IPS-18a (cell line): Measurements from ENCODE around the gene INPP5A.

Source experiments
- H3K27ac ChIP-seq: one replicate; pipeline ENCODE4 v1.5.1; 2013; ENCODE audit warnings: low read length
- H3K27me3 ChIP-seq: one replicate; pipeline ENCODE4 v1.6.1; 2013; ENCODE audit warnings: mild to moderate bottlenecking, low read length; ENCODE audit not compliant: control insufficient read depth, insufficient read depth
- H3K36me3 ChIP-seq: one replicate; pipeline ENCODE4 v1.6.1; 2013; ENCODE audit warnings: low read depth, low read length; ENCODE audit not compliant: control insufficient read depth
- H3K4me1 ChIP-seq: one replicate; pipeline ENCODE4 v1.6.1; 2013; ENCODE audit warnings: low read depth, low read length; ENCODE audit not compliant: control insufficient read depth
- H3K4me3 ChIP-seq: one replicate; pipeline ENCODE4 v1.5.1; 2013; ENCODE audit warnings: low read length
- H3K9ac ChIP-seq: one replicate; pipeline ENCODE4 v1.6.1; 2013; ENCODE audit warnings: mild to moderate bottlenecking, low read length, moderate library complexity
- H3K9me3 ChIP-seq: one replicate; pipeline ENCODE4 v1.6.1; 2013; ENCODE audit warnings: low read depth, low read length; ENCODE audit not compliant: control insufficient read depth

INPP5A gene

DNA sequence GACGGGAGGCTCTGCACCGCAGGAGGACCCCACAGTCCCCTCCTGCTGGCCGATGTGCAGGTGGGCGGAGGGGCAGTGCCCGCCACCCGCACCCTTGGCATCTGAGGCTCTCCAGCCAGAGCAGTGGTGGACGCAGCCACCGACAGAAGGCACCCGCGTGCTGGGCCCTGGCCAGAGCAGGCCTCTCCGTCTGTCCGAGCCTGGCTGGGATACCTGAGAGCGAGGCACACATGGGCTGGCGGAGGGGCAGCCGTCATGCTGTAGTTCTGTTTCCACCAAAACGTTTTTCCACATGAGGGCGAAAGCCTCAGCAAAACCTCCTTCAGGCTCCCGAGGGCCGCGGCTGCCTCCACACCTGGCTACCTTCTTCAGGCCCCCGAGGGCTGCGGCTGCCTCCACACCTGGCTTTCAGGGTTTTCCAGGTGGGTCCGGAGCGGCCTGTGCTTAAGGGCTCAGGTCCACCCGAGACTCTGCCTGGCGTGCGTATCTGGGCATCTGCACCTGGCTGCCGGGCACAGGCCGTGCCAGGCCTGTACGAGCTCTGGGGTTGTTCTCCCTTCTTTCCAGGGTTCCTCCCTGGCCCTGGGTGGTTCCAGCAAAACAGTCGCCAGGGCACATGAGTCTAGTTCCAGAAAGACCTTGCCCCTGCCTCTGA, 115.5 kb downstream of the INPP5A start:
- Histone ChIP-seq H3K36me3 (no peaks in the 10 kb centered on the region), H3K4me1 (no peaks in the 10 kb centered on the region), H3K27me3 (no peaks in the 10 kb centered on the region), H3K4me3 (no peak overlapping the region), H3K9me3 (no peaks in the 10 kb centered on the region), H3K27ac (no peak overlapping the region), H3K9ac (no peak overlapping the region)

DNA sequence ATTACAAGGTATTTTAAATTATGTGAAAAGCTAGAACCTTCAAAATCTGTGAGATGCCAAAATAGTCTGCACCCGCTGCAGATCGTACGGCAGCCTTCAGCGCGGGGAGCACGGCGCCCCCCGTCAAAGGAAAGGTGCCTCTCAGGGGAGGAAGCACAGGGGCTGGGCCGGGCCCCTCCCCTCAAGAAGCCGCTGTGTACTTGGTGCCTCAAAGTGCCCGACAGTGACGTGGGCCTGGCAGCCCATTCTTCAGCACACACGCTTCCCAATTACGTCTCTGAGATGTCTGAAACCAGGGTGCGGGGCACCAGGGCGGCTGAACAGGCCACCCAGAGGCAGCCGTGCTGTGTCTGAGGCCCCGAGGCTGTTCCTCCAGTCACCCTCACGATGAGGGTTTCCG, 116.1 kb downstream of the INPP5A start:
- no peak overlapping the region for H3K4me3 ChIP-seq
- H3K4me1 ChIP-seq, result no peaks in the 10 kb centered on the region
- H3K27me3 ChIP-seq, result no peaks in the 10 kb centered on the region
- H3K27ac ChIP-seq, result no peak overlapping the region
- no peaks in the 10 kb centered on the region for H3K9me3 ChIP-seq
- H3K36me3 ChIP-seq, result no peaks in the 10 kb centered on the region
- no peak overlapping the region for H3K9ac ChIP-seq

- H3K27ac ChIP-seq, result no peak overlapping the region
- no peaks in the 10 kb centered on the region for H3K36me3 ChIP-seq
- H3K9me3 ChIP-seq, result no peaks in the 10 kb centered on the region
- H3K4me1 ChIP-seq, result no peaks in the 10 kb centered on the region
- H3K4me3 ChIP-seq, result no peak overlapping the region
- H3K9ac ChIP-seq, result no peak overlapping the region
- no peaks in the 10 kb centered on the region for H3K27me3 ChIP-seq
These were observed 116.6 kb downstream of the INPP5A start for GRCh38 chr10:132654121-132654571.

GRCh38 chr10:132654708-132655661, 117.4 kb downstream of the INPP5A start:
- H3K27me3 ChIP-seq, result no peaks in the 10 kb centered on the region
- H3K9me3 ChIP-seq, result no peaks in the 10 kb centered on the region
- no peak overlapping the region for H3K27ac ChIP-seq
- H3K4me1 ChIP-seq, result no peaks in the 10 kb centered on the region
- no peak overlapping the region for H3K4me3 ChIP-seq
- H3K9ac ChIP-seq, result no peak overlapping the region
- H3K36me3 ChIP-seq, result no peaks in the 10 kb centered on the region

DNA sequence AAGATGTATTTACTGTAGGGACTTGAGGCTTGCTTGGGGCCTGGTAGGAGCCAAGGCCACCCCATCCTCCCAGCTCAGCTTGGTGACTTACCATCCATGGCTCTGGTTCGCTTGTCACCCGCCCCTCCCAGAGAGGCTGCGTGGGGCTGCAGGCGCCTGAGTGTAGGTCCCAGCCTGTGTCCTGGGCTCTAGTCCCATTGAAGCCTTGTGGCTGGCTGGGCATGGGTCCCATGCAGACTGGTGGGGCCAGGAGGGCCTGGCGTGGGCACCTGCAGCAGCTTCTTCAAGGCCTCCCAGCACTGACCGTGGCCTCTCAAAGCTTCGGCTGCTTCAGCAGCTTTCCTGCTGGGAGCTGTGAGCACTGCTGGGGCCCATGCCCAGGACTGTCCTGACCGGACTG, 118.1 kb downstream of the INPP5A start:
- no peaks in the 10 kb centered on the region for H3K36me3 ChIP-seq
- no peak overlapping the region for H3K4me3 ChIP-seq

DNA sequence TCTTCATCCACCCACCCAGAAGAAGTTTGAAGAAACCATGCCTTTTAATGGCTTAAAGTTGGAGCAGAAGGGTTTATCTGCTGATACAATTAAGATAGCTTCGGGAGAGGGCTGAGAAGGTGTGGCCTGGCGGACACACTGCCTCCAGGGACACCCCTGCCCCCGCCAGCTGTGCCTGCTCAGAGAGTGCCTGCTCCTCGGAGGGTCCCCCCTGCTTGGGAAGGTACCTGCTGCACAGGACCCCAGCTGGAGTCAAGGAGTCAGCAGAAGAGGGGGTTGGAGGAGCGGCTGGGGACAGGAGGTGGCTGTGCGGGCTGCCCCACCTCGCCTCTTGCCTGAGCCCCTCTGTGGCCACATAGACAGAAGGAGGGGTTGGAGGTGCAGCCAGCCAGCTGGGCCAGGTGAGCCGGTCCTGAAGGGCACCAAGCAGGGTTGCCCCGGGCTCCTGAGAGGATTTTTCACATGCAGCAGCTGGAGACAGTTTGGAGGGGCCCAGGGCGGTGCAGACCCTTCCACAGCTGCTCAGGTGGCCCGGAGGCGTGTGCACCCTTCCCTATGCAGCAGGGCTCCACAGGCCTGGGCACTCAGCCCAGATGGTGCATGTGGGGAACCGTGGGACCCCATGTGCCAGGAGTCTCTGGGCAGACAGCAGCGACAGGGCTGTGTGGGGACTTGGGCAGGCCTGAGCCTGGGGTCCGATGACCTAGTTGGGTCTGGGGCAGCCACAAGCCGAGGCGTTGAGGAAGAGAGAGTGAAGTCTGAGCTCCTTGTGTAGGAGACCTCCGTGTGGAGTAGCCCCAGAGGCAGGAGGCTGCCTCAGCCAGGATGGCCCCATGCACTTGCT, 118.9 kb downstream of the INPP5A start:
- Histone ChIP-seq H3K36me3 (no peaks in the 10 kb centered on the region), H3K27me3 (no peaks in the 10 kb centered on the region), H3K9me3 (no peaks in the 10 kb centered on the region), H3K4me1 (no peaks in the 10 kb centered on the region), H3K9ac (no peak overlapping the region), H3K4me3 (no peak overlapping the region), H3K27ac (no peak overlapping the region)

More for the DNA sequence above, 118.1 kb downstream of the INPP5A start:
- no peaks in the 10 kb centered on the region for H3K4me1 ChIP-seq
- H3K27ac ChIP-seq, result no peak overlapping the region
- H3K9me3 ChIP-seq, result no peaks in the 10 kb centered on the region
- H3K9ac ChIP-seq, result no peak overlapping the region
- no peaks in the 10 kb centered on the region for H3K27me3 ChIP-seq

DNA sequence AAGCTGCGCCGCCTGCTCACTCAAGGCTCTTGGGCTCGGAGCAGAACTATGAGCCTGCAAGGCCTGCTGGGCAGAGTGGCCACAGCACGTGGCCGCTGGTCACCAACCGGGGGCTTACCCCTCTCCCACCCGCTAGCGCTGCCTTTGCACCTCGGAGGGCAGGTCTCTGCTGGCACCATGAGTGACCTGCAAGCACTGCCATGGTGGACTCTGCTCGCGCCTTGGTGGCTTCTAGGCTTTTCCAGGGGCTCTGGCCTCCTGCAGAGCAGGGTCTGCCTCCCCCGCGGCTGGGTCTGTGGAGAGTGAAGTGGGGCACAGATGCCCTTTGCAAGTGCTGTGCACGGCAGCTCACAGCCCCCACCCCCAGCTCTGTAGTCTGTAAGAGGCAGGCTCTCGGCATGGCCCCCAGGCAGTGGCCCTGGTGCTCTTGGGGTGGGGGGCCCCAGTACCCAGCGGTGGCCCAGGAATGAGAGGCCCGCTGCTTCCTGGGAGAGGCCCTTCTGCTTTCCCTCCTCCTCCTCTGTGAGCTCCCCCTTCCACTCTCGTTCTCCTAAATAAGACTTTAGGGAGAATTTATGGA, 119.6 kb downstream of the INPP5A start:
- H3K27me3 ChIP-seq, result no peaks in the 10 kb centered on the region
- H3K9me3 ChIP-seq, result no peaks in the 10 kb centered on the region
- H3K27ac ChIP-seq, result no peak overlapping the region
- H3K9ac ChIP-seq, result no peak overlapping the region
- H3K4me3 ChIP-seq, result no peak overlapping the region
- H3K4me1 ChIP-seq, result no peaks in the 10 kb centered on the region
- no peaks in the 10 kb centered on the region for H3K36me3 ChIP-seq

GRCh38 chr10:132657748-132658147, 120.2 kb downstream of the INPP5A start:
- Histone ChIP-seq H3K36me3 (no peaks in the 10 kb centered on the region), H3K4me3 (no peak overlapping the region), H3K9ac (no peak overlapping the region), H3K9me3 (no peaks in the 10 kb centered on the region), H3K27ac (no peak overlapping the region), H3K27me3 (no peaks in the 10 kb centered on the region), H3K4me1 (no peaks in the 10 kb centered on the region)

GRCh38 chr10:132658546-132659205, 121.1 kb downstream of the INPP5A start:
- no peak overlapping the region for H3K27ac ChIP-seq
- H3K27me3 ChIP-seq, result no peaks in the 10 kb centered on the region
- no peaks in the 10 kb centered on the region for H3K9me3 ChIP-seq
- H3K9ac ChIP-seq, result no peak overlapping the region
- no peaks in the 10 kb centered on the region for H3K4me1 ChIP-seq
- no peaks in the 10 kb centered on the region for H3K36me3 ChIP-seq
- no peak overlapping the region for H3K4me3 ChIP-seq

- Histone ChIP-seq H3K9me3 (no peaks in the 10 kb centered on the region), H3K9ac (no peak overlapping the region), H3K27ac (no peak overlapping the region), H3K4me1 (no peaks in the 10 kb centered on the region), H3K4me3 (no peak overlapping the region), H3K27me3 (no peaks in the 10 kb centered on the region), H3K36me3 (no peaks in the 10 kb centered on the region)
These were observed 121.9 kb downstream of the INPP5A start for GRCh38 chr10:132659206-132660091.
